ENCODE measurements around the gene TPT1. TPM values are rescaled to one million over a fixed set of nuclear protein-coding genes. Genes with fewer than 3 reads are reported as not detected.

TPT1 gene
- total and polyA plus RNA-seq, 2 donors (not counting 1 experiment from before 2014, with no cell fraction given) = 2,507 to 4,871 TPM

- no peaks in the 10 kb centered on the region for H3K27me3 Mint-ChIP-seq
- no peak for ATAC-seq (ENCODE audit: low read depth)
These were observed 44.7 kb downstream of the TPT1 start for GRCh38 chr13:45296259-45296658.

DNA sequence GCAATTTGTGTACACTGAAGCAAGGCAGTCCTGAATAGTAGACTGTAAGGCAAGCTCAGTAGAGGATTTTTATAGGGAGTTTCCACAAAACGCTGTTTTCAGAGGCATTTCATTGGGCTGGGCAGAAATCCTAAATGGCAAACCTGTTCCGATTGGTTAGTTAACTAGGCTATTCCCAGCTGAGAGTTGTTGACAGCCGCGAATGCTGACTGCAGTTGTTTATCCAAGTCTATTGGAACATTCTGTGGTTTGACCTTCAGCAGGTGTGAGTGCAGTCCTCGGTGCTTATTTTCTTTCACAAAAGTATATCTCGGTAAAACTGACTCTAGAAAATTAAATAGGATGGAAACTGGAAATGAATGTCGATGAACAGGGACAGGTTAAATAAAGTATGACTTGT is 45.4 kb downstream of the TPT1 start:
- TF ChIP-seq, protein P1, sequence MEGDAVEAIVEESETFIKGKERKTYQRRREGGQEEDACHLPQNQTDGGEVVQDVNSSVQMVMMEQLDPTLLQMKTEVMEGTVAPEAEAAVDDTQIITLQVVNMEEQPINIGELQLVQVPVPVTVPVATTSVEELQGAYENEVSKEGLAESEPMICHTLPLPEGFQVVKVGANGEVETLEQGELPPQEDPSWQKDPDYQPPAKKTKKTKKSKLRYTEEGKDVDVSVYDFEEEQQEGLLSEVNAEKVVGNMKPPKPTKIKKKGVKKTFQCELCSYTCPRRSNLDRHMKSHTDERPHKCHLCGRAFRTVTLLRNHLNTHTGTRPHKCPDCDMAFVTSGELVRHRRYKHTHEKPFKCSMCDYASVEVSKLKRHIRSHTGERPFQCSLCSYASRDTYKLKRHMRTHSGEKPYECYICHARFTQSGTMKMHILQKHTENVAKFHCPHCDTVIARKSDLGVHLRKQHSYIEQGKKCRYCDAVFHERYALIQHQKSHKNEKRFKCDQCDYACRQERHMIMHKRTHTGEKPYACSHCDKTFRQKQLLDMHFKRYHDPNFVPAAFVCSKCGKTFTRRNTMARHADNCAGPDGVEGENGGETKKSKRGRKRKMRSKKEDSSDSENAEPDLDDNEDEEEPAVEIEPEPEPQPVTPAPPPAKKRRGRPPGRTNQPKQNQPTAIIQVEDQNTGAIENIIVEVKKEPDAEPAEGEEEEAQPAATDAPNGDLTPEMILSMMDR (IDR thresholded peaks at IDR 0.05) = no peak
- TF ChIP-seq EZH2 (IDR thresholded peaks at IDR 0.05; ENCODE audit: borderline replicate concordance, insufficient read depth, low read depth, low read length, poor library complexity, severe bottlenecking) = no peak
- Histone ChIP-seq H4K20me1 (ENCODE audit: control insufficient read depth, insufficient read depth, low read length, poor library complexity, severe bottlenecking) (no peaks in the 10 kb centered on the region), H3K27me3 (replicated peaks in 1 of 4; ENCODE audit: control extremely low read depth in 1 of 4, control insufficient read depth in 3 of 4, insufficient read depth in 4 of 4, low read length in 3 of 4) (no peaks in the 10 kb centered on the region), H3K27ac (ENCODE audit: low read length in 2 of 2) (no peak overlapping the region), H3K79me2 (ENCODE audit: control insufficient read depth, insufficient read depth, low read length) (no peaks in the 10 kb centered on the region), H3K9me3 (ENCODE audit: control extremely low read depth in 1 of 3, control insufficient read depth in 2 of 3, insufficient read depth in 1 of 3, low read length in 2 of 3) (no peaks in the 10 kb centered on the region), H3K4me1 (ENCODE audit: control insufficient read depth in 2 of 2, insufficient read depth in 2 of 2, low read length in 2 of 2) (peaks cover 0 to 7% of the 10 kb centered on the region in 2 donors), H3K9ac (ENCODE audit: low read length) (no peak overlapping the region), H3K4me2 (replicated peaks; ENCODE audit: low read depth, low read length, poor library complexity, severe bottlenecking) (no peak overlapping the region), H3K4me3 (ENCODE audit: control extremely low read depth in 1 of 5, extremely low read depth in 1 of 5, insufficient read depth in 1 of 5, low read depth in 2 of 5, low read length in 4 of 5) (no peak overlapping the region), H3K36me3 (replicated peaks in 1 of 2; ENCODE audit: control extremely low read depth in 1 of 2, control insufficient read depth in 1 of 2, extremely low read depth in 1 of 2, insufficient read depth in 2 of 2, low read length in 1 of 2) (no peaks in the 10 kb centered on the region), H2AFZ (ENCODE audit: insufficient read depth, low read depth, low read length, poor library complexity, severe bottlenecking) (no peak overlapping the region)
- DNase-seq (no peak), ATAC-seq (ENCODE audit: low read depth) (no peak)
- Mint-ChIP-seq H3K9me3 (ENCODE audit: insufficient read depth) (no peaks in the 10 kb centered on the region), H3K4me3 (no peak overlapping the region), H3K4me1 (peaks cover 9% of the 10 kb centered on the region), H3K27ac (no peak overlapping the region), H3K27me3 (no peaks in the 10 kb centered on the region)
- POLR2A ChIA-PET = no interaction called here
- intact Hi-C loops (cut with micrococcal nuclease) = no loop called here
- CTCF ChIA-PET = no interaction called here
- 94% methylated on average over 7 of the region's 7 CpGs for WGBS (ENCODE audit: insufficient coverage)

More at GRCh38 chr13:45296259-45296658, 44.7 kb downstream of the TPT1 start:
- Histone ChIP-seq H3K9me3 (ENCODE audit: control extremely low read depth in 1 of 3, control insufficient read depth in 2 of 3, insufficient read depth in 1 of 3, low read length in 2 of 3) (no peaks in the 10 kb centered on the region), H2AFZ (ENCODE audit: insufficient read depth, low read depth, low read length, poor library complexity, severe bottlenecking) (no peak overlapping the region), H3K4me2 (replicated peaks; ENCODE audit: low read depth, low read length, poor library complexity, severe bottlenecking) (no peak overlapping the region), H3K27ac (ENCODE audit: low read length in 2 of 2) (no peak overlapping the region), H3K36me3 (replicated peaks in 1 of 2; ENCODE audit: control extremely low read depth in 1 of 2, control insufficient read depth in 1 of 2, extremely low read depth in 1 of 2, insufficient read depth in 2 of 2, low read length in 1 of 2) (no peaks in the 10 kb centered on the region), H3K9ac (ENCODE audit: low read length) (no peak overlapping the region), H3K4me3 (ENCODE audit: control extremely low read depth in 1 of 5, extremely low read depth in 1 of 5, insufficient read depth in 1 of 5, low read depth in 2 of 5, low read length in 4 of 5) (no peak overlapping the region), H4K20me1 (ENCODE audit: control insufficient read depth, insufficient read depth, low read length, poor library complexity, severe bottlenecking) (no peaks in the 10 kb centered on the region), H3K4me1 (ENCODE audit: control insufficient read depth in 2 of 2, insufficient read depth in 2 of 2, low read length in 2 of 2) (peaks cover 0 to 7% of the 10 kb centered on the region in 2 donors), H3K27me3 (replicated peaks in 1 of 4; ENCODE audit: control extremely low read depth in 1 of 4, control insufficient read depth in 3 of 4, insufficient read depth in 4 of 4, low read length in 3 of 4) (no peaks in the 10 kb centered on the region), H3K79me2 (ENCODE audit: control insufficient read depth, insufficient read depth, low read length) (no peaks in the 10 kb centered on the region)
- no peak overlapping the region for H3K4me3 Mint-ChIP-seq
- POLR2A ChIA-PET = no interaction called here
- no peak overlapping the region for H3K27ac Mint-ChIP-seq
- H3K4me1 Mint-ChIP-seq = peaks cover 9% of the 10 kb centered on the region
- no peak for TF ChIP-seq EZH2 (IDR thresholded peaks at IDR 0.05; ENCODE audit: borderline replicate concordance, insufficient read depth, low read depth, low read length, poor library complexity, severe bottlenecking)
- TF ChIP-seq, protein P1 (IDR thresholded peaks at IDR 0.05) = no peak
- CTCF ChIA-PET = no interaction called here
- intact Hi-C loops (cut with micrococcal nuclease) = no loop called here
- DNase-seq = no peak
- no peaks in the 10 kb centered on the region for H3K9me3 Mint-ChIP-seq (ENCODE audit: insufficient read depth)
